Measurements from ENCODE around the gene ANO7.

ANO7 gene

GRCh38 chr2:241199897-241200821 lies 11.7 kb downstream of the ANO7 start:
- no peak for TF ChIP-seq ARNTL (CRISPR knock-in tag; IDR thresholded peaks at IDR 0.05; ENCODE audit: borderline replicate concordance, low read depth)
- no peak for TF ChIP-seq TOX (CRISPR knock-in tag; IDR thresholded peaks at IDR 0.05; ENCODE audit: borderline replicate concordance)
- TF ChIP-seq BACH2 (CRISPR knock-in tag; IDR thresholded peaks at IDR 0.05; ENCODE audit: borderline replicate concordance) = no peak
- no peak for TF ChIP-seq TSHZ2 (CRISPR knock-in tag; IDR thresholded peaks at IDR 0.05)
- no peak for TF ChIP-seq POU6F1 (CRISPR knock-in tag; IDR thresholded peaks at IDR 0.05; ENCODE audit: borderline replicate concordance, low read depth)
- TF ChIP-seq PATZ1 (CRISPR knock-in tag; IDR thresholded peaks at IDR 0.05; ENCODE audit: borderline replicate concordance) = no peak
- no peak for TF ChIP-seq CREB5 (CRISPR knock-in tag; IDR thresholded peaks at IDR 0.05; ENCODE audit: low read depth)
- no peak for TF ChIP-seq TCF4 (CRISPR knock-in tag; IDR thresholded peaks at IDR 0.05; ENCODE audit: borderline replicate concordance)
- TF ChIP-seq ISL1 (CRISPR knock-in tag; IDR thresholded peaks at IDR 0.05) = no peak
- no peak for TF ChIP-seq ZC3H10 (CRISPR knock-in tag; IDR thresholded peaks at IDR 0.05)
- no peak for TF ChIP-seq PPARA (CRISPR knock-in tag; IDR thresholded peaks at IDR 0.05; ENCODE audit: borderline replicate concordance)
- no peak for TF ChIP-seq ESRRG (CRISPR knock-in tag; IDR thresholded peaks at IDR 0.05)
- TF ChIP-seq CSRNP3 (CRISPR knock-in tag; IDR thresholded peaks at IDR 0.05) = no peak
- no peak for TF ChIP-seq ZNF8 (CRISPR knock-in tag; IDR thresholded peaks at IDR 0.05)
- no peak for TF ChIP-seq GLIS3 (CRISPR knock-in tag; IDR thresholded peaks at IDR 0.05)
- TF ChIP-seq ZFP30 (CRISPR knock-in tag; IDR thresholded peaks at IDR 0.05) = no peak
- TF ChIP-seq SNAI2 (CRISPR knock-in tag; IDR thresholded peaks at IDR 0.05) = no peak
- ATAC-seq = no peak

GRCh38 chr2:241200822-241201395 lies 12.4 kb downstream of the ANO7 start:
- ATAC-seq = no peak
- TF ChIP-seq POU6F1 (CRISPR knock-in tag; IDR thresholded peaks at IDR 0.05; ENCODE audit: borderline replicate concordance, low read depth) = no peak
- TF ChIP-seq ZC3H10 (CRISPR knock-in tag; IDR thresholded peaks at IDR 0.05) = no peak

Measured in SK-N-SH treated with all-trans-retinoic acid at 6 μM for 48 hours (cell line).